Measurements from ENCODE around the gene SESN2.

GRCh38 chr1:28246427-28246832 is 12.9 kb upstream of the SESN2 start:
- TF ChIP-seq, protein P1, sequence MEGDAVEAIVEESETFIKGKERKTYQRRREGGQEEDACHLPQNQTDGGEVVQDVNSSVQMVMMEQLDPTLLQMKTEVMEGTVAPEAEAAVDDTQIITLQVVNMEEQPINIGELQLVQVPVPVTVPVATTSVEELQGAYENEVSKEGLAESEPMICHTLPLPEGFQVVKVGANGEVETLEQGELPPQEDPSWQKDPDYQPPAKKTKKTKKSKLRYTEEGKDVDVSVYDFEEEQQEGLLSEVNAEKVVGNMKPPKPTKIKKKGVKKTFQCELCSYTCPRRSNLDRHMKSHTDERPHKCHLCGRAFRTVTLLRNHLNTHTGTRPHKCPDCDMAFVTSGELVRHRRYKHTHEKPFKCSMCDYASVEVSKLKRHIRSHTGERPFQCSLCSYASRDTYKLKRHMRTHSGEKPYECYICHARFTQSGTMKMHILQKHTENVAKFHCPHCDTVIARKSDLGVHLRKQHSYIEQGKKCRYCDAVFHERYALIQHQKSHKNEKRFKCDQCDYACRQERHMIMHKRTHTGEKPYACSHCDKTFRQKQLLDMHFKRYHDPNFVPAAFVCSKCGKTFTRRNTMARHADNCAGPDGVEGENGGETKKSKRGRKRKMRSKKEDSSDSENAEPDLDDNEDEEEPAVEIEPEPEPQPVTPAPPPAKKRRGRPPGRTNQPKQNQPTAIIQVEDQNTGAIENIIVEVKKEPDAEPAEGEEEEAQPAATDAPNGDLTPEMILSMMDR (IDR thresholded peaks at IDR 0.05): no peak
- TF ChIP-seq POLR2A (IDR thresholded peaks at IDR 0.05): no peak
